NCI-H2196 treated with DMSO at 0.1 percent for 48 hours (cell line): ENCODE results near the gene FAM72D.
"Not testable (repeated sequence)": the region's sequence is repeated elsewhere in the genome, so short reads cannot be mapped to it uniquely, and the experiment has no call there.

ENCODE experiments used
- DNase-seq: peaks from one replicate; lab custom pipeline; 2025; ENCODE audit not compliant: unreplicated experiment; lab: John Stamatoyannopoulos, UW

Gene FAM72D

GRCh38 chr1:145144264-145144913, 48.6 kb downstream of the FAM72D start:
- not testable (repeated sequence) for DNase-seq

- not testable (repeated sequence) for DNase-seq
Observed at GRCh38 chr1:145146308-145146707, 50.5 kb downstream of the FAM72D start.

DNA sequence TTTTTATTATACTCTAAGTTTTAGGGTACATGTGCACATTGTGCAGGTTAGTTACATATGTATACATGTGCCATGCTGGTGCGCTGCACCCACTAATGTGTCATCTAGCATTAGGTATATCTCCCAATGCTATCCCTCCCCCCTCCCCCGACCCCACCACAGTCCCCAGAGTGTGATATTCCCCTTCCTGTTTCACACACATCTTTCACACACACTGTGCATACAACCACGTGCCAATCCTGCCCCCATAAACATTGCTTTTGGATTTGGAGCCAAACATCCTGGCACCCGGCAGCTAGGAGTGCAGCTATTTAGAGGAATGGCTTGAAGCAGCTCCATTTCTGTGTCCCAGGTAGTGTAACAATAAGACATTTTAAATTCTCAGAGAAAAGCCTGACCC, 51.4 kb downstream of the FAM72D start:
- DNase-seq, result not testable (repeated sequence)

DNA sequence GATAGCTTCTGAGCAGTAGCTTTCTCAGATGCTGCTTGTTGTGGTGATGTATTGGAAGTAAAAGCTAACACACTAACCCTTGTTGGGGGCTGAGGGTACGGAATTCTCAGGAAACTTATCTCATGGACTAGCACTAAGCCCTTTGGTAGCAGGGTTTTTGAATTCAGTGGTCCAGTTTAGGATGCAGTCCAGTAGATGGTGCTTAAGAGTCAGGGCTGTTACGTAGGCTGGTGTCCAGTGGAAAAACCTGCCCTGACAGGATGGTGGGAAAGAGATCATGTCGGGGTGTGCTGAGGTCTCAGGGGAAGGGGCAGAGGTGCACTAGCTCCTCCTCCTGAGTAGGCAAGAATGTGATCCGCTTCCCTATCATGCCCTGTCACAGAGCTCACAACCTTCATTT, 59.6 kb downstream of the FAM72D start:
- DNase-seq, result not testable (repeated sequence)

GRCh38 chr1:145155873-145156272, 60.1 kb downstream of the FAM72D start:
- DNase-seq, result not testable (repeated sequence)

DNA sequence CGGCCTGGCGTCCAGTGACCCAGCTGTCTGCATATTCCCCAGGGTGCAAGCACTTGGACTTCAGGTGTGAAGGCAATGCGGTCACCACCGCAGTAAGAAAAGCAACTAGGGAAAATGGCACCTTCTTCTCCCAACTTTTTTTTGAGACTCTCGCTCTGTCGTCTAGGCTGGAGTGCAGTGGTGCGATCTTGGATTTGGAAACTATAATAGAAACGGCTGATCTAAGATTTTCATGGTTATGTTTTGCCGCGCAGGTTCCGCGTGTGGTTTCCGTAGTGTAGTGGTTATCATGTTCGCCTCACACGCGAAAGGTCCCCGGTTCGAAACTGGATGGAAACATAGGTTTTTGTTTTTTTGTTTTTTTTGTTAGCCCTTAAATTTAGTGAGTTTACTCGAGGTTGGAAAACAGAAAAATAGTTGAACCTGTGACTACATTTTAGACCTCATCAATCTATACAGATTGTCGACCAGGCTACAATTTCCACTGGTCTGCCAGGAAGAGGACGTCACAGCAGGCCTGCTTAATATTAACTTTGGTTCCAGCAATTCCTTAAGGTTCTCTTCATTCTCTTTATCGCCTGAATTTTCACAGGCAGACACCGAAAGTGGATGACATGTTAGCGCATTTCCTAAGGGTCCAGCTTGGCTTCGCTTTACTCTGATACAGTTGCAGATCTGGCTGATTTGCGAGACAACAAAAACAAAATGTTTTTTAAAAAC, 61.3 kb downstream of the FAM72D start:
- not testable (repeated sequence) for DNase-seq

DNA sequence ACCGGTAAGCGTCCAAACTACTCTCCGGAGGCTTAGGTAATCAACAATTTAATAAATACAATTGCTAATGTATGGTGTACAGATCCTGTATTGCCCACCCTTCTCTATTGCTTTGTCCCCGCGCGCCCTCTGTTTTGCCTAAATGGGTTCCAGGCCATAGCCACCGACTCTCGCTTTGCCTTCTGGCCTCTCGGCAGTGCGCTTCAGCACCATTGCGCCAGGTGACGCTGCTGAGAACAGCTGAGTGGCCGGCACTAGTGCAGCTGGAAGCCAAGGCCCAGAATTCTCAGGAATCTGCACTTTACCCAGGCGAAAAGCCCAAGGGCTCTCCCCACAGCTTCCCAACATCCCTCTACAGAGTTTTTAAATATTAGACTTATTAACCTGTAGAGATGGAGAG, 61.9 kb downstream of the FAM72D start:
- not testable (repeated sequence) for DNase-seq

DNA sequence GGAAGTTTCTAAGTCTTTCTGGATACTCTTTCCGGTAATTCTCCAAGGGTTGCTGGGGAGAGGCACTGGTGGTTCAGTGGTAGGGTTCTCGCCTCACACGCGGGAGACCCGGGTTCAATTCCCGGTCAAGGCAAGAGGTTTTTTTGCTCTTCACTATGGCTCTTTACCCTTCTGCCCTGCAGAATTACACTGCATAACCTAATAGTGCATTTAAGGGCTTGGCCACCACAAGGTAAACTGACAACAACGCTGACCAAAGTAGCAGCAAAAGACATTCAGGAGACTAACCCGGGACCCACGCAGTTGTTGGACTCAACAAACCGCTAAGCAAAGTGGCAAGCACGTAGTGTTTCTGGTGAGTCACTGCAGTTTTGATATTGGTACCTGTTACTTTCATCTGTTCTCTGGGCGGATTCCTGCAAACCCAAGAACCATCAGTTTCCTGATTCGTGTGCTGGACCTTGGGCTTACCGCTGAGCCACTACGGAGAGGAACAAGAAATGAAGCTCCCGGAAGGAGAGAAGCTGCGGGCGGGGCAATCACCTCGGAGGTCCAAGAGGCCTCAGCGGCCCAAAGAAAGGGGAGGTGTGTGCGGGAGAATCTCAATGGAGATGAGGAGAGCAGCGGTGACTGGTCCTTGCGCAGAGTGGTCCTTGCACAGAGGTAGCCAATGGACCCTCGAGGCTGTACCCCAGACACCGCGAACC, 65.4 kb downstream of the FAM72D start:
- DNase-seq, result not testable (repeated sequence)
